Skeletal muscle tissue (tissue), 4 donors: Measurements from ENCODE around the gene THEM4. TPM values are rescaled to one million over a fixed set of nuclear protein-coding genes. Genes with fewer than 3 reads are reported as not detected.

ENCODE experiments used
- H3K27ac ChIP-seq: one replicate; pipeline ENCODE4 v1.7.0; 2013; ENCODE audit warnings: mild to moderate bottlenecking, low read depth, low read length, inconsistent platforms
- H3K27me3 ChIP-seq, 3 donors: one replicate each; pipeline ENCODE4 v1.7.0; 2013; ENCODE audit warnings: low read length in 3 of 3; ENCODE audit not compliant: control insufficient read depth in 3 of 3, insufficient read depth in 3 of 3
- H3K36me3 ChIP-seq, 3 donors: one replicate each; pipeline ENCODE4 v1.7.0; 2013; ENCODE audit warnings: low read length in 3 of 3; ENCODE audit not compliant: control insufficient read depth in 3 of 3, insufficient read depth in 3 of 3
- H3K4me1 ChIP-seq, 3 donors: one replicate each; pipeline ENCODE4 v1.7.0; 2013; ENCODE audit warnings: low read length in 3 of 3, mild to moderate bottlenecking in 3 of 3; ENCODE audit not compliant: control insufficient read depth in 3 of 3, insufficient read depth in 3 of 3
- H3K4me3 ChIP-seq, 3 donors: one replicate each; pipeline ENCODE4 v1.7.0; 2013; ENCODE audit warnings: low read length in 3 of 3
- H3K9ac ChIP-seq, 3 donors: one replicate each; pipeline ENCODE4 v1.7.0; 2013; ENCODE audit warnings: low read length in 3 of 3, mild to moderate bottlenecking in 3 of 3, moderate library complexity in 2 of 3, low read depth in 1 of 3
- H3K9me3 ChIP-seq, 3 donors: one replicate each; pipeline ENCODE4 v1.7.0; 2013; ENCODE audit warnings: low read length in 3 of 3; ENCODE audit not compliant: control insufficient read depth in 3 of 3
- total RNA-seq: library from RNA; depleted of rRNA; stranded (reverse); fragments of >200 nt; gene quantifications from one replicate; pipeline ENCODE4 v1.2.3, GENCODE V29; 2014
- donor health status: Osteomylitis.

The THEM4 gene
- total RNA-seq, 1 donor from 2014 or later = 8.4 TPM

DNA sequence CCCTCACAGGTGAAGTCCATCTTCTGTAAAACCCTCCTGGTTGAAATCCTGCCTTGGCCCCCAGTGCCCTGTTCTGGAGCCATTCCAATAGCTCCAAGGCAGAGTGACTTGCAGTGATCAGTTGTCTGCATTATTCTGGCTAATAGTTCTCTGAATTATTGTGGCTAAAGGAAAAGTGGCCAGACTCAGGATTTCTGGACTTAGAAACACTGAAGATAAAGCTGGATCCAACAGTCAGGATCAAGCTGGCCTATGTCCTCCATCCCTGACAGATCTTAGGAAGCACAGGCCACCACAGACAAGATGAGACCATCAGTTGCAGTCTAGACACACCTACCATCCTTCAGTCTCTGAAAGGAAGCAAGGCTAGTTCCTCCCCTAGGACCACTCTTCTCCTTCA lies 68.9 kb downstream of the THEM4 start:
- H3K4me1 ChIP-seq = peaks cover 8 to 20% (median 14%) of the 10 kb centered on the region in 3 donors
- H3K27me3 ChIP-seq = peaks cover 19 to 45% (median 34%) of the 10 kb centered on the region in 3 donors
- H3K9ac ChIP-seq = no peak overlapping the region
- no peaks in the 10 kb centered on the region for H3K9me3 ChIP-seq
- no peaks in the 10 kb centered on the region for H3K36me3 ChIP-seq
- no peak overlapping the region for H3K27ac ChIP-seq
- no peak overlapping the region for H3K4me3 ChIP-seq

DNA sequence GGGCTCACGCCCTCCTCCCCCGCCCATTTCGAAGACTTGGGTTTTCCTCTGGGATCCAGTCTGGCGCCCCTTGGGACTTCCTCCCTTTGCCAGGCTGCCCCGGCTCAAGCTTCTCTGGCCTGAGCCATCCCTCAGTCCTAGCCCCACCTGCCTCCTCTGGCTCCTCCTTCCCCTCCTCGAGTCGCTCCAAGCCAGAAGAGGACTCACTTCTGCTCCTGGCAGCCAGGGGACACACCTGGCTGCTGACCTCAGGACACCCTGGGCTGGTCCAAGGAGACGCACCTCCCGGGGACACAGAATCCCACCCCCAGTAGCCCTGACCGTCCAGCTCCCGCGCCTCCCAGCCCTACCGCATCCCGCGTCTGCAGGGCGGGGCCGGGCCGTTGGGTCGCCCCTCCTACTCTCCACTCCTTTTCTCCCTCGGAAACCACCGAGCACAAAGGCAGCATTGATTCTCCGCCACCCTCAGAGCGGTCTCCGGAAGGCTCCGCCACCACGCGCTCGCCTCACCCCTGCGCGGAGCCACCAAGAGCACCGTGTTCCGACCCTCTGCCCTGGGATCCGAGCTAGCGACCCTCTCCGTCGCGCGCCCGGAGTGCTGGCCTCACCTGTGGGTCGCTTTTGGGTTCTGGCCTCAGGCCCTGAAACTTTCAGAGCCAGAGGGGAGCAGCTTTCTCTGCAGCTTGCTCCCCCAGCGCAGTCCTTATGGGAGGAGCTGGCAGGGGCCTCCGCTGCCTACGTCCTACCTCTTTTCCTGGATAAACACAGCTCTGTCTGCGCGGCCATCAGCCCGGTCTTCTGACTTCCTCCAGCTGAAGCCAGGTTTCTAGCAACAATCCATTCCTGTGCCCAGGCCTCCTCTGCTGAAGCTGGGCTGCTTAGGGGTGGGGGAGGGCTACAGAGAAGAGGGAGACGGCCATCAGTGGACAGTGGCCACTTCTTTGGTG lies 69.6 kb downstream of the THEM4 start, which contains the start of gene C2CD4D:
C2CD4D (minus strand) TSS at position 364 of the 947 bp plus-strand sequence. CDS start 831 bp downstream, outside the sequence.
- no peaks in the 10 kb centered on the region for H3K36me3 ChIP-seq
- no peaks in the 10 kb centered on the region for H3K9me3 ChIP-seq
- no peak within 1 kb of the TSS for H3K27ac ChIP-seq
- H3K4me3 ChIP-seq = peak within 1 kb of the TSS; percentile 23 to 58 (median 49)
- peaks cover 19 to 44% (median 34%) of the 10 kb centered on the region in 3 donors for H3K27me3 ChIP-seq
- H3K4me1 ChIP-seq = peaks cover 8 to 20% (median 14%) of the 10 kb centered on the region in 3 donors
- H3K9ac ChIP-seq = peak within 1 kb of the TSS in 1 of 3 donors; percentile 10

DNA sequence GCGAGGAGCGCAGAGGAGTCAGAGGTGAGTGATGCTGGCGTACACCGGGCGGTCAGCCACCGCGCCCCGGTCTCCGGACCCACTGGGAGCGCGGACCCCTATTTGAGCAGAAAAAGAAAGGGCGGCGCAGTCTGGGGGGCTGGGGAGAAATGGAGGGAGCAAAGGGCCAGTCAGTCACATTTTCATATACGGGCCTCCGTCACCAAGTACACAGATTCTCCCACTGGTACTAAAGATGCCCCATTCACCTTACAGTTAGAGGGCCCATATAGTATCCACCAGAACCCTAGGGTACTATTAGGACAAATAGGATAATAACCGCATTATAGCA lies 70.3 kb downstream of the THEM4 start:
- Histone ChIP-seq H3K4me3 (peak overlapping the region in 2 of 3 donors; percentile 49 to 58), H3K4me1 (peaks cover 8 to 24% (median 14%) of the 10 kb centered on the region in 3 donors), H3K27ac (no peak overlapping the region), H3K9me3 (no peaks in the 10 kb centered on the region), H3K9ac (peak overlapping the region in 1 of 3 donors; percentile 10), H3K27me3 (peaks cover 19 to 40% (median 34%) of the 10 kb centered on the region in 3 donors), H3K36me3 (no peaks in the 10 kb centered on the region)

DNA sequence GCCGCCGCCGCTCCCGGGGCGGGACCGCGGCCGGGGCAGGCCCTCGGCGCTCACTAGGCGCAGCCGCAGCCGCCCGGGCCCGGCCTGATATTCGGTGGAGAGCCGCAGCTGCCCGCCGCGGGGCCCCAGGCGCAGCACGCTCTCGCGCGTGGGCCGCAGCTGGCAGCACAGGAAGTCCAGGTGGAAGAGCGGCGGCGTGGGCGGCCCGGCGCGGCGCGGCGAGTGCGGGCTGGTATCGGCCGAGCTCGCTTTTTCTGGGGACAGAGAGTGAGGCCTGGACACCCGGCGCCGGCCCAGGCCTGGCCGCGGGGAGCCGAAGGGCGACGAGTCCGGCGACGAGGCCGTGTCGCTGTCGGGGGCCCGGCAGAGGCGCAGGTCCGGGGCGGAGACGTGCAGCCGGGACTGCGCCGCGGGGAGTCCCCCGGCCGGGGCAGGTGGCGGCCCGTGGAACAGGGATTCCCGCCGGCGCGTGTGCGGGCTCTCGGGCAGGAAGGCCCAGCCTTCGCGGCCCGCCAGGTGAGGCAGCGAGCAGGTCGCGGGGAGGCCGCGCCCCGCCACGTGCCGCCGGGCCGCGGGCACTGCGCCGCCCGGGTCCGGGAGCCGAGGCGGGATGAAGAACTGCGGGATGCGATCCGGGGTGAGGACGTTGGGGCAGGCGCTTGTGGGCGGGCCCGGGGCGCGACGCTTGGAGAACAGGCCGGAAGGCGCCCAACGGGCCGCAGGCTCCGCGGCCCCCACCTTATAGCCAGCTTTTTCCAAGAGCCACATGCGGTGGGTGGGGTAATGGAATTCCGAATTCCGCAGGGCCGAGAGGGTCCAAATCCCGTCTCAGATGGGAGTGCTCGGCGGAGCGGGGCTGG lies 70.9 kb downstream of the THEM4 start:
- Histone ChIP-seq H3K4me1 (peaks cover 9 to 30% (median 19%) of the 10 kb centered on the region in 3 donors), H3K27me3 (peaks cover 19 to 40% (median 34%) of the 10 kb centered on the region in 3 donors), H3K4me3 (peak overlapping the region in 2 of 3 donors; percentile 49 to 58), H3K36me3 (no peaks in the 10 kb centered on the region), H3K9ac (peak overlapping the region in 1 of 3 donors; percentile 60), H3K27ac (no peak overlapping the region), H3K9me3 (no peaks in the 10 kb centered on the region)

DNA sequence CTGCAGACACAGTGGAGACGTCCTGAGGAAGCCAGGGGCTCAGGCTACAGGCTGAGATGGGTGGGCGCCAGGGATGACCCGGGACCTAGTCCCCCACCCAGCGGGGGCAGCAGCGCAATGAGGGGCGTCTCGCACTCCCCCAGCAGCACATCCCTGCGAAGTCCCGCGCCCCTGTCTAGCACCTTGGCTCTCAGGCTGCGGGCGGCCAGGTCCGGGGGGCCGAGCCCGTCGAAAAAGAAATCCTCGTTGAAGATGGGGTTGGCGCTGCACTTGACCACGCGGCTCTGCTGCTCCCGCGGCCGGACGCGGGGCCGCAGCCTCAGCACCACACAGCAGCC lies 71.5 kb downstream of the THEM4 start:
- Histone ChIP-seq H3K9ac (peak overlapping the region in 1 of 3 donors; percentile 60), H3K27ac (no peak overlapping the region), H3K27me3 (peaks cover 19 to 40% (median 34%) of the 10 kb centered on the region in 3 donors), H3K4me1 (peaks cover 15 to 35% (median 24%) of the 10 kb centered on the region in 3 donors), H3K9me3 (no peaks in the 10 kb centered on the region), H3K36me3 (no peaks in the 10 kb centered on the region), H3K4me3 (peak overlapping the region in 2 of 3 donors; percentile 49 to 58)

DNA sequence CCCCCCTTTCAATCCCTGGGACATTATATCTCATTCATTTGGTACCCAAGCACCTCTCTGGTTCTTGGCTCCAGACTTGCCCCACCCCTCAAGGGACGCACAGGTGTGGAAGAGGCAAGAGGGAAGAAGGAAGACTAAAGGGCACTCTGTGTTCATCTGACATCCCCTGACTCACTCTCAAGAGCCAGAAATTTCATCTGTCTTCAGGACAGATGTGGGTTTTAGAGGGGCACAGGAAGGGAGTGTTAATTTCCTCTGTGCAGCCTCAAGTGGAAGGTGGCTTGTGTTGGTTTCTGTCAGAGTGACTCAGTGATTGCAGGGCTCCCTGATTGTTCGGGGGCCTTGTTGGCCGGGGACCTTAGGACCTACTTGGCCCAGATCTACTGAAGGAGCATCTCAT lies 72.1 kb downstream of the THEM4 start:
- Histone ChIP-seq H3K4me1 (peaks cover 20 to 42% (median 29%) of the 10 kb centered on the region in 3 donors), H3K27ac (no peak overlapping the region), H3K4me3 (no peak overlapping the region), H3K36me3 (no peaks in the 10 kb centered on the region), H3K9me3 (no peaks in the 10 kb centered on the region), H3K9ac (no peak overlapping the region), H3K27me3 (peaks cover 19 to 40% (median 34%) of the 10 kb centered on the region in 3 donors)

DNA sequence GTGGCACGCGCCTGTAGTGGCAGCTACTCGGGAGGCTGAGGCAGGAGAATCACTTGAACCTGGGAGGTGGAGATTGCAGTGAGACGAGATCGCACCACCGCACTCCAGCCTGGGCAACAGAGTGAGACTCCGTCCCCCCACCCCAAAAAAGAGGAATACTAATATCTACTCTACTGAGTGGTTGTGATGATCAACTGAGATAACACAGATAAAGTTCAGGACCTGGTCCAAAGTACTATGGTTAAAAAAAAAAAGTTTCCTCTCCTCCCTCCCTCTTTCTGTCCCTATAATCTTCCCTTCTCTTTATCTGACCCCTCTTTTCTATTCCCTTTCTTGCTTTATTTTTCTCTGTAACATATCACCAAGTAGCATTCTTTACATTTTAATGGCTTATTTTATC lies 73.7 kb downstream of the THEM4 start:
- no peaks in the 10 kb centered on the region for H3K9me3 ChIP-seq
- no peak overlapping the region for H3K9ac ChIP-seq
- peaks cover 0 to 2% (median 0%) of the 10 kb centered on the region in 3 donors for H3K36me3 ChIP-seq
- peaks cover 25 to 57% (median 38%) of the 10 kb centered on the region in 3 donors for H3K4me1 ChIP-seq
- H3K27me3 ChIP-seq = peaks cover 19 to 34% (median 33%) of the 10 kb centered on the region in 3 donors
- H3K27ac ChIP-seq = no peak overlapping the region
- no peak overlapping the region for H3K4me3 ChIP-seq

DNA sequence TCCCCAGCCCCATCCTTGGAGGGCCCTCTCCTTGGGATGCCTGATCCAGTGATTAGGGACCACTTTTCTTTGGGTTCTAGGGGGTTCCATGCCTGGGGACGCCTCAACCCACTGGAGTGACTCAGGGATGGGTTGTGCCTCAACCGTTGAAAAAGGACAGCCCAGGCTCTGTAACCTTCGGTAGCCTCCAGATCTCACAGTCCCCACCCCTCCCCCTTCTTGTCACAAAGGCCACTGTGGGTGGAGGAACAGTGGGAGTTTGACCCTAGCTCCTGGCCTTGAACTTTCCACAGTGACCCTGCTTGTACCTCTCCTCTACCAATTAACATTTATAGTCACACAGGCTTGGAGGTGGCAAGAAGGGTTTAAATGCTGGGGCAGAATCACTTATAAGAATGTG lies 75.1 kb downstream of the THEM4 start:
- peaks cover 0 to 2% (median 0%) of the 10 kb centered on the region in 3 donors for H3K36me3 ChIP-seq
- H3K27me3 ChIP-seq = peaks cover 13 to 23% (median 19%) of the 10 kb centered on the region in 3 donors
- peaks cover 36 to 65% (median 44%) of the 10 kb centered on the region in 3 donors for H3K4me1 ChIP-seq
- H3K9me3 ChIP-seq = no peaks in the 10 kb centered on the region
- no peak overlapping the region for H3K4me3 ChIP-seq
- peak overlapping the region in 1 of 3 donors; percentile 45 for H3K9ac ChIP-seq
- H3K27ac ChIP-seq = no peak overlapping the region

DNA sequence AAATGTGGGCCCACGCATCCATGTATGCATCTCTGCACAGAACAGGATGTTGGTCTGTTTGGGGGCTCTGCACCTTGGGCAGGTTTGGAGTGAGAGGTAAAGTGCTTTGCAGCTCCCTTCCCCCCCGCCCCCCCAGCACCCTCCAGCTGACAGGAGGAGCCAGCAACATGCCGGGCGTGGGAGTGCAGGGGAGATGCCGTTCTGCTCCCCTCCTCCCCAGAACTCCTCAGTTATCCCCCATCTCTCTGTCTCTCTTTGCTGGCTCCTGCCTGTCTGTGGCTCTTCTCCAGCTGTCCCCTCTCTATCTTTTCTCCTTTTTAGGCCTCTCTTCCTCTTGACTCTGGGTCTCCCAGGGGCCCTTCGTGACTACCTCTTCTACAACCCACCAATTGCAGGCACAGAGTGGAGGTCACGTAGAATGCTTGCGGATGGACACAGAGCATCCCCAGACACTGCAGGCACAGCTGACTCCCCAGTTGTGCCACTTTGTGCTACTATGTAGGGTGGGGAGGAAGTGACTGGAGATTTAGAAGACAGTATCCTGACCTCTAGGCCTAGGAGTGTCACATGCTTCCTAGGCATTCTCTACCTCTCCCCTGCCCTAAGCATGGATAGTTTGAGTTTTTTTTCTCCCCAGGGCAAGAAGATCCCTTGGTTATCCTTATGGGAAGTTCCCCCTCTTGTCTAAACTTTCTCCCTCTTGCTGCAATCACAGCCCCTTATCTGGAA lies 76.0 kb downstream of the THEM4 start:
- H3K4me1 ChIP-seq = peaks cover 42 to 68% (median 50%) of the 10 kb centered on the region in 3 donors
- no peaks in the 10 kb centered on the region for H3K9me3 ChIP-seq
- H3K9ac ChIP-seq = peak overlapping the region; percentile 23 to 76 (median 63)
- peak overlapping the region; percentile 96 for H3K27ac ChIP-seq
- H3K4me3 ChIP-seq = peak overlapping the region; percentile 24 to 38 (median 35)
- H3K27me3 ChIP-seq = peaks cover 7 to 14% (median 13%) of the 10 kb centered on the region in 3 donors
- H3K36me3 ChIP-seq = peaks cover 0 to 3% (median 2%) of the 10 kb centered on the region in 3 donors
